B cell (primary cell): ENCODE data around the gene ABI2. TPM values are rescaled to one million over a fixed set of nuclear protein-coding genes. Genes with fewer than 3 reads are reported as not detected.

Source experiments
- ATAC-seq: fragments of 200-7000 bp; cut with Tn5 transposase; one replicate; pipeline ENCODE4 v1.10.0; 2021; ENCODE audit warnings: low read depth, mild to moderate bottlenecking, moderate number of reproducible peaks, moderate library complexity
- CTCF ChIA-PET: fragments of 350-600 bp; sonication (Branson Sonifier 250); formaldehyde crosslinking; loops from one replicate; lab custom pipeline; 2021; ENCODE audit warnings: antibody characterized with exemption, inconsistent platforms; lab: Charles Lee
- POLR2A ChIA-PET: fragments of 350-600 bp; sonication (Branson Sonifier 250); formaldehyde crosslinking; loops from one replicate; lab custom pipeline; 2021; ENCODE audit warnings: antibody characterized with exemption; lab: Charles Lee
- DNase-seq: peaks from one replicate; pipeline ENCODE4 v3.0.0; 2013
- H2AFZ ChIP-seq: 2 replicates; pipeline ENCODE4 v1.6.1; 2012; ENCODE audit warnings: mild to moderate bottlenecking, low read depth, low read length; ENCODE audit not compliant: insufficient read depth, poor library complexity, severe bottlenecking
- H3K27ac ChIP-seq, 2 donors: 1 replicate in 1 of 2; 2 replicates in 1 of 2; pipeline ENCODE4 v1.5.1; 2012 to 2013; ENCODE audit warnings: low read length in 2 of 2, mild to moderate bottlenecking in 2 of 2, moderate library complexity in 1 of 2
- H3K27me3 ChIP-seq, 4 experiments: fragments of 200-600 bp in 1 of 4; sonication (generic) in 1 of 4; replicated peaks in 1 of 4; 1 replicate in 2 of 4; 2 replicates in 2 of 4; pipeline versions ENCODE4 v1.6.1 to v1.7.0; 2013 to 2016; ENCODE audit warnings: low read length in 3 of 4, mild to moderate bottlenecking in 2 of 4, mixed read lengths in 1 of 4, moderate library complexity in 1 of 4; ENCODE audit not compliant: insufficient read depth in 4 of 4, control insufficient read depth in 3 of 4; ENCODE audit errors: control extremely low read depth in 1 of 4
- H3K36me3 ChIP-seq, 2 experiments: replicated peaks in 1 of 2; 1 replicate in 1 of 2; 2 replicates in 1 of 2; pipeline versions ENCODE4 v1.6.1 to v1.7.1; 2013; ENCODE audit warnings: low read length in 1 of 2; ENCODE audit not compliant: insufficient read depth in 2 of 2, control insufficient read depth in 1 of 2; ENCODE audit errors: control extremely low read depth in 1 of 2, extremely low read depth in 1 of 2
- H3K4me1 ChIP-seq, 2 donors: fragments of 200-600 bp in 1 of 2; sonication (generic) in 1 of 2; 1 replicate in 1 of 2; 2 replicates in 1 of 2; pipeline versions ENCODE4 v1.5.1 to v1.6.1; 2013 to 2017; ENCODE audit warnings: low read length in 2 of 2; ENCODE audit not compliant: control insufficient read depth in 2 of 2, insufficient read depth in 2 of 2
- H3K4me2 ChIP-seq: replicated peaks from 2 replicates; pipeline ENCODE3; 2012; ENCODE audit warnings: mild to moderate bottlenecking, low read depth, low read length; ENCODE audit not compliant: poor library complexity, severe bottlenecking
- H3K4me3 ChIP-seq, 5 experiments: fragments of 200-600 bp in 1 of 5; sonication (generic) in 1 of 5; 1 replicate in 3 of 5; 2 replicates in 2 of 5; pipeline versions ENCODE4 v1.5.1 to v1.7.0; 2011 to 2016; ENCODE audit warnings: low read length in 4 of 5, mild to moderate bottlenecking in 4 of 5, low read depth in 2 of 5, control low read depth in 1 of 5, moderate library complexity in 1 of 5; ENCODE audit not compliant: insufficient read depth in 1 of 5; ENCODE audit errors: control extremely low read depth in 1 of 5, extremely low read depth in 1 of 5
- H3K79me2 ChIP-seq: fragments of 200-600 bp; sonication (generic); one replicate; pipeline ENCODE4 v1.6.0; 2016; ENCODE audit warnings: low read length; ENCODE audit not compliant: control insufficient read depth, insufficient read depth
- H3K9ac ChIP-seq: fragments of 200-600 bp; sonication (generic); 2 replicates; pipeline ENCODE4 v1.6.1; 2017; ENCODE audit warnings: mild to moderate bottlenecking, low read length, moderate library complexity
- H3K9me3 ChIP-seq, 3 donors: one replicate each; pipeline versions ENCODE4 v1.6.1 to v1.7.1; 2013; ENCODE audit warnings: low read length in 2 of 3; ENCODE audit not compliant: control insufficient read depth in 2 of 3, insufficient read depth in 1 of 3; ENCODE audit errors: control extremely low read depth in 1 of 3
- H4K20me1 ChIP-seq: 2 replicates; pipeline ENCODE4 v1.6.0; 2012; ENCODE audit warnings: mild to moderate bottlenecking, low read length; ENCODE audit not compliant: insufficient read depth, control insufficient read depth, poor library complexity, severe bottlenecking
- H3K27ac Mint-ChIP-seq: one replicate; pipeline ENCODE4 v1.8.0; 2021; ENCODE audit warnings: mixed read lengths
- H3K27me3 Mint-ChIP-seq: one replicate; pipeline ENCODE4 v1.8.0; 2021; ENCODE audit warnings: mixed read lengths
- H3K4me1 Mint-ChIP-seq: one replicate; pipeline ENCODE4 v1.8.0; 2021; ENCODE audit warnings: mixed read lengths
- H3K4me3 Mint-ChIP-seq: one replicate; pipeline ENCODE4 v1.8.0; 2021; ENCODE audit warnings: mixed read lengths
- H3K9me3 Mint-ChIP-seq: one replicate; pipeline ENCODE4 v1.8.0; 2022; ENCODE audit warnings: mixed read lengths; ENCODE audit not compliant: insufficient read depth
- CTCF ChIP-seq: fragments of 200-600 bp; IDR thresholded peaks from one replicate; pipeline ENCODE4 v1.8.0; 2022; ENCODE audit warnings: antibody characterized with exemption, mild to moderate bottlenecking
- EZH2 ChIP-seq: IDR thresholded peaks from 2 replicates; pipeline ENCODE4 v1.6.1; 2012; ENCODE audit warnings: borderline replicate concordance, low read depth, mild to moderate bottlenecking, moderate library complexity, low read length; ENCODE audit not compliant: insufficient read depth, poor library complexity, severe bottlenecking
- WGBS: methylation state at CpG from one replicate; pipeline ENCODE4 v1.1.5; 2013; ENCODE audit warnings: missing lambda C conversion rate; ENCODE audit not compliant: insufficient coverage; 5-methylcytosine and 5-hydroxymethylcytosine counted together
- intact Hi-C: fragments of 100-400 bp; cut with micrococcal nuclease; formaldehyde crosslinking; loops from one replicate; pipeline ENCODE4 v1.10.0; 2022
- polyA plus RNA-seq: library from polyadenylated mRNA; depleted of rRNA; stranded (reverse); fragments of >200 nt; gene quantifications from 2 replicates; pipeline ENCODE4 v1.2.3, GENCODE V29; 2012
- total RNA-seq, 2 donors: library from RNA; stranded (reverse); fragments of 120-200 nt in 1 of 2; gene quantifications; 1 replicate in 1 of 2; 2 replicates in 1 of 2; pipeline versions ENCODE4 v1.2.3 to v1.2.4, GENCODE V29; 2013 to 2022

The ABI2 gene
- total and polyA plus RNA-seq, 2 donors (not counting 1 experiment from before 2014, with no cell fraction given) = 6.8 to 32.7 TPM

DNA sequence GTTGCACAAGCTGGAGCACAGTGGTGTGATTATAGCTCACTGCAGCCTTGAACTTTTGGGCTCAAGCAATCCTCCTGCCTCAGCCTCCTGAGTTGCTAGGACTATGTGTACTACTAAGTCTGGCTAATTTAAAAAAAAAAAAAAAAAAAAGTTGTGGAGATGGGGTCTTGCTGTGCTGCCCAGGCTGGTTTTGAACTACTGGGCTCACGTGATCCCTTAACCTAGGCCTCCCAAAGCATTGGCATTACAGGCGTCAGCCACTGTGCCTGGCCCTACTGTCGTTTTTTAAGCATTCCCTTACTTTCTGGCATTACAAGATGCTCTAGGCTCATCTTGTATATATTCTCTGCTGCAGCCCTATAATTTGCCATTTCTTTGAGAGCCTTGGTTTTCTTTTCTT lies 118.6 kb downstream of the ABI2 start:
- Histone ChIP-seq H3K36me3 (no peaks in the 10 kb centered on the region), H2AFZ (no peak overlapping the region), H3K4me1 (no peaks in the 10 kb centered on the region), H4K20me1 (no peaks in the 10 kb centered on the region), H3K4me2 (no peak overlapping the region), H3K9me3 (no peaks in the 10 kb centered on the region), H3K4me3 (no peak overlapping the region), H3K79me2 (no peaks in the 10 kb centered on the region), H3K27me3 (no peaks in the 10 kb centered on the region), H3K27ac (no peak overlapping the region), H3K9ac (no peak overlapping the region)
- Mint-ChIP-seq H3K27ac (no peak overlapping the region), H3K27me3 (no peaks in the 10 kb centered on the region), H3K4me3 (no peak overlapping the region), H3K9me3 (no peaks in the 10 kb centered on the region), H3K4me1 (no peaks in the 10 kb centered on the region)
- intact Hi-C loops = no loop called here
- WGBS = 95% methylated on average over 2 of the region's 3 CpGs
- CTCF ChIA-PET = no interaction called here
- TF ChIP-seq EZH2 (no peak), CTCF (no peak)
- POLR2A ChIA-PET = interaction anchor here (0.6 kb wide), 1 partner anchor 17 kb away, joined by 4 read pairs; no protein-coding TSS in a partner anchor
- no peak for ATAC-seq
- no peak for DNase-seq

GRCh38 chr2:203450561-203450960 lies 122.4 kb downstream of the ABI2 start:
- 94% methylated on average over 2 of the region's 3 CpGs for WGBS
- H3K4me3 ChIP-seq = no peak overlapping the region
- H4K20me1 ChIP-seq = no peaks in the 10 kb centered on the region
- H3K27ac Mint-ChIP-seq = no peak overlapping the region
- H3K9ac ChIP-seq = no peak overlapping the region
- no peak overlapping the region for H3K4me3 Mint-ChIP-seq
- H2AFZ ChIP-seq = no peak overlapping the region
- no peaks in the 10 kb centered on the region for H3K79me2 ChIP-seq
- H3K9me3 ChIP-seq = no peaks in the 10 kb centered on the region
- POLR2A ChIA-PET = no interaction called here
- CTCF ChIA-PET = no interaction called here
- no peak overlapping the region for H3K4me2 ChIP-seq
- H3K36me3 ChIP-seq = no peaks in the 10 kb centered on the region
- no peaks in the 10 kb centered on the region for H3K27me3 ChIP-seq
- H3K9me3 Mint-ChIP-seq = no peaks in the 10 kb centered on the region
- ATAC-seq = no peak
- H3K4me1 Mint-ChIP-seq = no peaks in the 10 kb centered on the region
- DNase-seq = no peak
- no peaks in the 10 kb centered on the region for H3K27me3 Mint-ChIP-seq
- H3K27ac ChIP-seq = no peak overlapping the region
- no peaks in the 10 kb centered on the region for H3K4me1 ChIP-seq
- intact Hi-C loops = no loop called here
- no peak for TF ChIP-seq CTCF
- no peak for TF ChIP-seq EZH2
